C1 segment of cervical spinal cord (tissue), 14 donors: ENCODE measurements around the gene CHRNA7.
"Not testable (repeated sequence)": the region's sequence is repeated elsewhere in the genome, so short reads cannot be mapped to it uniquely, and the experiment has no call there.

Source experiments
- DNase-seq, 14 donors: peaks; one replicate each; lab custom pipeline; 2025; lab: John Stamatoyannopoulos, UW

CHRNA7 gene

GRCh38 chr15:32120577-32121383, 90.5 kb downstream of the CHRNA7 start:
- no peak for DNase-seq

- no peak for DNase-seq
These were observed 91.0 kb downstream of the CHRNA7 start for GRCh38 chr15:32121384-32121695.

GRCh38 chr15:32122013-32122412, 91.7 kb downstream of the CHRNA7 start:
- DNase-seq, result no peak

GRCh38 chr15:32123473-32123872, 93.2 kb downstream of the CHRNA7 start:
- no peak for DNase-seq

GRCh38 chr15:32124726-32125125, 94.4 kb downstream of the CHRNA7 start:
- DNase-seq, result no peak

- no peak for DNase-seq
These were observed 95.3 kb downstream of the CHRNA7 start for GRCh38 chr15:32125595-32125994.

GRCh38 chr15:32129815-32130214, 99.5 kb downstream of the CHRNA7 start:
- no peak for DNase-seq

DNA sequence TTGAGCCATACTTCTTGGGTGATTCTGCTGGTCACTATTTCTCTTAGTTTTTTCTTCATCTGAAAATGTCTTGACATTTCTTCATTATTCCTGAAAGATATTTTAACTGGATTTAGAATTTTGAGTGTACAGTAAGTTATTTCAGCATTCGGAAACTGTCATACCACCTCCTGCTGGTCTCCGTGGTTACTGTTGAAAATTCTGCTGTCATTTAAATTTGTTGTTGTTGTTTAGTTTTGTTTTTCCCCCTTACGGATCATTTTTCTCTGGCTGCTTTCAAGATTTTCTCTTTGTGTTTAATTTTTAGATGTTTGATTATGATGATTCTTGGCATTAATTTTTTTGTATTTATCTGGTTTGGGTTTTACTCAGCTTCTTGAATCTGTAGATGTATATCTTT, 100.5 kb downstream of the CHRNA7 start:
- no peak for DNase-seq

- no peak for DNase-seq
These were observed 101.5 kb downstream of the CHRNA7 start for GRCh38 chr15:32131803-32132202.

DNA sequence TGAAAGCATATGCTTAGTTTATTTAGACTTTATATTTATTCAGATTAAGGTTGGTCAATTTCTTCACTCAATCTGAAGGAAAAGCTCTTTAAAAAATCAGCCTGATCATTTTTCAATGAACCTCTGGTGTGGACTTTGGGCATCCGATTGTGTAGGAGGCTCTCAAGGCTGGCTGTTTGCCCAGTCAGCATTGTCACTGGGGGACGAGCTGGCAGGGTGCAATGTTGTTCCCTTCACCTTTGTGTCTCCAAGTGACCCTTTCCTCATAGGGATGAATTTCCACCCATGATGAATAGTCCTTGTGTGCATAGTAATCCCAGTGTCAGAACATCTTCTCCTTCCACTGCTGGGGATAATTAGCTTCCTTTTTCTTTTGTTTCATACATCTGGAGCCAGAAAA, 102.5 kb downstream of the CHRNA7 start:
- no peak for DNase-seq

DNA sequence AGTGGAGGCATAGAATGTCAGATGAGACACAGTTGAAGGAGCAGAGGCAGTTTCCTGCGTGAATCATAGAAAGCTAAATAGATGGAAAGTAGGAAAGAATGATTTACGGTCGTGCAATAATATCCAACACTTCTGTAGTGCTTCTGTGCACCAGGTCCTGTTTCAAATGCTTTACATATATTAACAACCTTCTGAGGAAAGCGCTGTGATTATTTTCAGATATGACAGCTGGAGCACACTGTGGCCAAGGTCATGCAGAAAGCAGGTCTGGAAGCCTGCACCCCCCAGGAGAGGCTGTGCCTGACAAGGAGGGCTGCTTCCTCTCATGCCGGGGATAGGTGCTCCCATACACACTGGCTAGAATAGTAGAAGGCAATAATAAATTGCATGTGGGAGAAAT, 104.5 kb downstream of the CHRNA7 start:
- no peak for DNase-seq

- no peak for DNase-seq
These were observed 105.0 kb downstream of the CHRNA7 start for GRCh38 chr15:32135335-32135734.

GRCh38 chr15:32145512-32145911, 115.2 kb downstream of the CHRNA7 start:
- DNase-seq, result not testable (repeated sequence)

DNA sequence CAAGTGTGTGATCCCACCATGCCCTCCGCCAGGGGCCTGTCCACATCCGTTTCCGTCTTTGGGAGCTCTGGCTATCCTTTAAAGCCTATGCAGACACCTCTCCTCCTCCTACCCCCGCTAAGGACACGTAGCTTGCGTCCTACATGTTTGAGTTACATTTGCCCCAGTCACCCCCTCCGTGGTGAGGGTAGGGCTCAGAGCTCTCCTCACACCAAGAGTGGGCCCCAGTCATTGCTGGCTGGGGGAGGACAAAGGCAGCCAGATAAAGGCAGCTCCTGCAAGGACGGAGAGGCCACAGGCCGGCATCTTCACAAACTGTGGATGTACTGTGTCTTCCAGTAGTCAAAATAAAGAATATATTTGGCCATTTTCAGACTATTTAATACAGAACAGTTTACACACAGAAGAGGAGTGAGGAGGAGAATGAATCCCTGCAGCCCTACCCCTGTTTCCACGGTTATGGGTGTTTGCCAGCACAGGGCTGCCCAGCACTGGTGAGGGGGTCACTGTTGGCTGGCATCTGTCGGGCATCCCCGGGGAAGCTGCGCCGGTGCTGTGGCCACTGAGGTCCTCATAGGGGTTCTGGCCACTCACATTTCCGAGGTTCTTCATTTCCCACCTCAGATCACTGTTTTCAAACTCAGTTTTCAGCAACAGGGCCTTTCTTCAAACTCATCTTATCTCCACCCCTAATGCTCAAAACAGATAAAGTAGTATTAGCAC, 118.7 kb downstream of the CHRNA7 start:
- DNase-seq, result no peak

DNA sequence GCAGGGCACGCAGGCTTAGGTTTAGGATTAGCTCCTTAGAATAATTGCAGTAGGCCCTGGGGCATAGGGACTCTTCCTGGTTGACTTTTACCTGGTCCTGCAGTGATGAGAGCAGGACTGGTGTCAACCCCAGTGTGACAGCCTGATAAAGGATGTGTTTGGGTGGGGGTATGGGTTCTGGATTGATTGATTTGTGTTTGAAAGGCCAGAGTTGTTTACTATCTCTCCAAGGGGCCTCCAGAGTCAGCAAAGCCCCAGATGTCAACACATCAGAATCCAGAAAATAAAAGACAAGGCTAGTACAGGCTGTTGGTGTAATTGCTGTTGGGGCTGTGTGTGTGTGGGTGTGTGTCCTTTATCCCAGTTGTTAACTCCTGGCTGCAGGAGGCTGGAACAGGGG, 122.3 kb downstream of the CHRNA7 start:
- DNase-seq, result no peak

DNA sequence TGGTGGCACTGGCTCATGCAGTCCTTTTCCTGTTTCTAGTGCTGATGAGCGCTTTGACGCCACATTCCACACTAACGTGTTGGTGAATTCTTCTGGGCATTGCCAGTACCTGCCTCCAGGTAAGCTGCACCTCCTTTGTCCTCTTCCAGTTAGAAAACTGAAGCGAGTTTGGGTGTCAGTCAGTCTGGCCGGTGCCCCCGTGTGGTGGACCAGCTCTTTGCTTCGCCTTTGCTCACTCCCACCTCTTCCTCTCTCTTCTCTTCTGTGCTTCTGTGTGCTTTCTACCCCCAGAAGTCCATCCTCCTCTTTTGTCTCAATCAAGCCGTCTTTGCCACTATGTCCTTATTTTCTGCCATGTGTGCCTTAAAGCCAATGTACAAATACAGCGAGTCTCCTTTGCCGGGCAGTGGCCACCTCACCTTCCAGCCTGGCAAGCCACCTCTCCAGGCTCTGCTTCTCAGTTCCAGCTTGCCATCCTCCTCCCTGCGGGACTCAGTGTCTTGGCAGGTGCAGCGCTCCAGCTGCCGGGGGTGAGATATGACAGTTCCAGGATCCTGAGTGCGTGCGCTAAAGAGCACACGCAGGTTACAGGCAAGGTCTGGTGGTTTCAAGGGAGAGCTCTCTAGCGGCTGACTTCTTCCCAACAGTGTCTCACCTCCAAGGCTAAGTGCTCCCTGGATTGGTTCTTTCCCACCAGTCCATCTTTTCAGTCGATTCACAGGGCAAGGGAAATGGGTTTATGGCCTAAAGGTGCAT, 123.7 kb downstream of the CHRNA7 start:
- not testable (repeated sequence) for DNase-seq

- DNase-seq, result not testable (repeated sequence)
These were observed 131.8 kb downstream of the CHRNA7 start for GRCh38 chr15:32162143-32162542.

- not testable (repeated sequence) for DNase-seq
These were observed 133.8 kb downstream of the CHRNA7 start for GRCh38 chr15:32164065-32164464.

DNA sequence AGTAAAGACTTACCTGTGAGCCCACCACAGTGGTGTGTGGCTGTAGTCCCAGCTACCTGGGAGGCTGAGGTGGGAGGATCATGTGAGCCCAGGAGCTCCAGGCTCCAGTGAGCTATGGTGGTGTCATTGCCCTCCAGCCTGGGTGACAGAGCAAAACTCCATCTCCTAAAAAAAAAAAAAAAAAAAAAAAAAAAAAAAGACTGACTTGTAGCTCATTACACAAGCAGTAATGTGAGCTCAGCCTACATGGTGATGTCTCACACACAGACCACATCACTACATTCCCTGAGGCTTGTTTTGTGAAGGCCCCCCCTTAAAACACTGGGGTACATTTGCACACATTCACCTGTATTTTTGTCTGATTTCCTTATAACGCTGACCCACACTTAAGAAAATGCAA, 134.4 kb downstream of the CHRNA7 start:
- DNase-seq, result not testable (repeated sequence)

- DNase-seq, result not testable (repeated sequence)
These were observed 135.5 kb downstream of the CHRNA7 start for GRCh38 chr15:32165775-32166174.

- not testable (repeated sequence) for DNase-seq
These were observed 136.0 kb downstream of the CHRNA7 start for GRCh38 chr15:32166270-32166669.

DNA sequence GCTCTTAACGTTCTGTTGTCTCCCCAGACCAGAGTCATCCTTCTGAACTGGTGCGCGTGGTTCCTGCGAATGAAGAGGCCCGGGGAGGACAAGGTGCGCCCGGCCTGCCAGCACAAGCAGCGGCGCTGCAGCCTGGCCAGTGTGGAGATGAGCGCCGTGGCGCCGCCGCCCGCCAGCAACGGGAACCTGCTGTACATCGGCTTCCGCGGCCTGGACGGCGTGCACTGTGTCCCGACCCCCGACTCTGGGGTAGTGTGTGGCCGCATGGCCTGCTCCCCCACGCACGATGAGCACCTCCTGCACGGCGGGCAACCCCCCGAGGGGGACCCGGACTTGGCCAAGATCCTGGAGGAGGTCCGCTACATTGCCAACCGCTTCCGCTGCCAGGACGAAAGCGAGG, 137.6 kb downstream of the CHRNA7 start:
- not testable (repeated sequence) for DNase-seq
